ENCODE data around the gene STH. TPM values are rescaled to one million over a fixed set of nuclear protein-coding genes. Genes with fewer than 3 reads are reported as not detected.

STH gene
- total RNA-seq, 1 experiment from 2014 or later, result not detected

DNA sequence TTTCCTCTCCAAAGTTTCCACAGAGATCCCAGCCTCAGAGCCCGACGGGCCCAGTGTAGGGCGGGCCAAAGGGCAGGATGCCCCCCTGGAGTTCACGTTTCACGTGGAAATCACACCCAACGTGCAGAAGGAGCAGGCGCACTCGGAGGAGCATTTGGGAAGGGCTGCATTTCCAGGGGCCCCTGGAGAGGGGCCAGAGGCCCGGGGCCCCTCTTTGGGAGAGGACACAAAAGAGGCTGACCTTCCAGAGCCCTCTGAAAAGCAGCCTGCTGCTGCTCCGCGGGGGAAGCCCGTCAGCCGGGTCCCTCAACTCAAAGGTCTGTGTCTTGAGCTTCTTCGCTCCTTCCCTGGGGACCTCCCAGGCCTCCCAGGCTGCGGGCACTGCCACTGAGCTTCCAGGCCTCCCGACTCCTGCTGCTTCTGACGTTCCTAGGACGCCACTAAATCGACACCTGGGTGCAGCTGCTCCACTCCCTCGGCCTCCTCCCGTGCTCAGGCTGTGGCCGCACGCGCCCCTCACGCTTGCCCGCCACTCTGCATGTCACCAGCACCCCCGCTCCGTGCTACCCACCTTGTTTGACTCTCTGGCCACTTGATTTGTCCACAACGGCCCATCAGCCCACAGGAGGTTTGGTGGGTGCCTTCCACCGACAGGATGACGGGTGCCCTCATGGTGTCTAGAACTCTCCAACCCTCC lies 15.3 kb upstream of the STH start:
- ChIA-PET POLR2A (no interaction called here), CTCF (no interaction called here)
- H3K36me3 ChIP-seq (ENCODE audit: control insufficient read depth, insufficient read depth, low read length), result no peaks in the 10 kb centered on the region
- intact Hi-C loops (cut with micrococcal nuclease; ENCODE audit: unreplicated experiment) (no loop called here), in situ Hi-C loops (cut with HindIII; ENCODE audit: low pct_unique_long_range_greater_than_20kb, low sequenced_read_pairs) (no loop called here)
- DNase-seq (ENCODE audit: low read depth, low spot score), result no peak
- no peaks in the 10 kb centered on the region for H3K27me3 ChIP-seq (ENCODE audit: control insufficient read depth, insufficient read depth, low read length)
- H3K27ac ChIP-seq (ENCODE audit: low read length), result no peak overlapping the region
- no peak for ATAC-seq
- no peaks in the 10 kb centered on the region for H3K9me3 ChIP-seq (ENCODE audit: control insufficient read depth, insufficient read depth, low read depth, low read length)
- no peak for TF ChIP-seq SIN3A (IDR thresholded peaks at IDR 0.05; ENCODE audit: borderline replicate concordance, insufficient read depth, low read depth, low read length)
- TF ChIP-seq, protein P1, sequence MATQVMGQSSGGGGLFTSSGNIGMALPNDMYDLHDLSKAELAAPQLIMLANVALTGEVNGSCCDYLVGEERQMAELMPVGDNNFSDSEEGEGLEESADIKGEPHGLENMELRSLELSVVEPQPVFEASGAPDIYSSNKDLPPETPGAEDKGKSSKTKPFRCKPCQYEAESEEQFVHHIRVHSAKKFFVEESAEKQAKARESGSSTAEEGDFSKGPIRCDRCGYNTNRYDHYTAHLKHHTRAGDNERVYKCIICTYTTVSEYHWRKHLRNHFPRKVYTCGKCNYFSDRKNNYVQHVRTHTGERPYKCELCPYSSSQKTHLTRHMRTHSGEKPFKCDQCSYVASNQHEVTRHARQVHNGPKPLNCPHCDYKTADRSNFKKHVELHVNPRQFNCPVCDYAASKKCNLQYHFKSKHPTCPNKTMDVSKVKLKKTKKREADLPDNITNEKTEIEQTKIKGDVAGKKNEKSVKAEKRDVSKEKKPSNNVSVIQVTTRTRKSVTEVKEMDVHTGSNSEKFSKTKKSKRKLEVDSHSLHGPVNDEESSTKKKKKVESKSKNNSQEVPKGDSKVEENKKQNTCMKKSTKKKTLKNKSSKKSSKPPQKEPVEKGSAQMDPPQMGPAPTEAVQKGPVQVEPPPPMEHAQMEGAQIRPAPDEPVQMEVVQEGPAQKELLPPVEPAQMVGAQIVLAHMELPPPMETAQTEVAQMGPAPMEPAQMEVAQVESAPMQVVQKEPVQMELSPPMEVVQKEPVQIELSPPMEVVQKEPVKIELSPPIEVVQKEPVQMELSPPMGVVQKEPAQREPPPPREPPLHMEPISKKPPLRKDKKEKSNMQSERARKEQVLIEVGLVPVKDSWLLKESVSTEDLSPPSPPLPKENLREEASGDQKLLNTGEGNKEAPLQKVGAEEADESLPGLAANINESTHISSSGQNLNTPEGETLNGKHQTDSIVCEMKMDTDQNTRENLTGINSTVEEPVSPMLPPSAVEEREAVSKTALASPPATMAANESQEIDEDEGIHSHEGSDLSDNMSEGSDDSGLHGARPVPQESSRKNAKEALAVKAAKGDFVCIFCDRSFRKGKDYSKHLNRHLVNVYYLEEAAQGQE (IDR thresholded peaks at IDR 0.05; ENCODE audit: insufficient read depth in 1 of 2, low read depth in 2 of 2, low read length in 1 of 2), result no peak
- TF ChIP-seq TCF7L2 (IDR thresholded peaks at IDR 0.05; ENCODE audit: low read depth, low read length), result no peak
- no peak for TF ChIP-seq POLR2AphosphoS5 (IDR thresholded peaks at IDR 0.05; ENCODE audit: low read depth, low read length)
- TF ChIP-seq, protein P2, sequence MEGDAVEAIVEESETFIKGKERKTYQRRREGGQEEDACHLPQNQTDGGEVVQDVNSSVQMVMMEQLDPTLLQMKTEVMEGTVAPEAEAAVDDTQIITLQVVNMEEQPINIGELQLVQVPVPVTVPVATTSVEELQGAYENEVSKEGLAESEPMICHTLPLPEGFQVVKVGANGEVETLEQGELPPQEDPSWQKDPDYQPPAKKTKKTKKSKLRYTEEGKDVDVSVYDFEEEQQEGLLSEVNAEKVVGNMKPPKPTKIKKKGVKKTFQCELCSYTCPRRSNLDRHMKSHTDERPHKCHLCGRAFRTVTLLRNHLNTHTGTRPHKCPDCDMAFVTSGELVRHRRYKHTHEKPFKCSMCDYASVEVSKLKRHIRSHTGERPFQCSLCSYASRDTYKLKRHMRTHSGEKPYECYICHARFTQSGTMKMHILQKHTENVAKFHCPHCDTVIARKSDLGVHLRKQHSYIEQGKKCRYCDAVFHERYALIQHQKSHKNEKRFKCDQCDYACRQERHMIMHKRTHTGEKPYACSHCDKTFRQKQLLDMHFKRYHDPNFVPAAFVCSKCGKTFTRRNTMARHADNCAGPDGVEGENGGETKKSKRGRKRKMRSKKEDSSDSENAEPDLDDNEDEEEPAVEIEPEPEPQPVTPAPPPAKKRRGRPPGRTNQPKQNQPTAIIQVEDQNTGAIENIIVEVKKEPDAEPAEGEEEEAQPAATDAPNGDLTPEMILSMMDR (IDR thresholded peaks at IDR 0.05), result no peak
- H3K4me1 ChIP-seq (ENCODE audit: control insufficient read depth, insufficient read depth, low read length), result no peaks in the 10 kb centered on the region
- H3K4me3 ChIP-seq (ENCODE audit: low read depth in 2 of 2, low read length in 2 of 2), result no peak overlapping the region
- BruUV-seq (replicated peaks), result no TSS peak

DNA sequence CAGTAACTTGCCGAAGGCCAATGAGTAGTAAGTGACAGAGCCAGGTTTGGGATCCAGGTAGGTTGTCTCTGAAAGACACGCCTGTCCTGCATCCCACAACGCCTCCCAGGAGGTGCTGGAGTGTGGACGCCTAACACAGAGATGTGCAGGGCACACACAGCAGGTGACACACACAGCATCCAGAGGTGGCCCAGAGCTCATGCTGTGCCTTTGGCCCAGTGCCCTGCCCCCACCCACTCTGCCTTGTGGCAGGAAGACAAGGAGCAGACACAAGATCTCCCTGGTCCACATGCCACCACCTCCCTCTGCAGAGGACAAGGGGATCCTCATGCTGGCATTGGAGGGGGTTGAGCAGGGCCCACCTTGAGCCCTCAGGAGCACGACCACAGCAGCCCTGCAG lies 14.7 kb upstream of the STH start:
- H3K27me3 ChIP-seq (ENCODE audit: control insufficient read depth, insufficient read depth, low read length), result no peaks in the 10 kb centered on the region
- ATAC-seq, result no peak
- no TSS peak for BruUV-seq (replicated peaks)
- no peak overlapping the region for H3K4me3 ChIP-seq (ENCODE audit: low read depth in 2 of 2, low read length in 2 of 2)
- intact Hi-C loops (cut with micrococcal nuclease; ENCODE audit: unreplicated experiment) (no loop called here), in situ Hi-C loops (cut with HindIII; ENCODE audit: low pct_unique_long_range_greater_than_20kb, low sequenced_read_pairs) (no loop called here)
- CTCF ChIA-PET, result no interaction called here
- TF ChIP-seq, protein P1 (IDR thresholded peaks at IDR 0.05; ENCODE audit: insufficient read depth in 1 of 2, low read depth in 2 of 2, low read length in 1 of 2), result no peak
- no peak for TF ChIP-seq TCF7L2 (IDR thresholded peaks at IDR 0.05; ENCODE audit: low read depth, low read length)
- TF ChIP-seq, protein P2 (IDR thresholded peaks at IDR 0.05), result no peak
- no peak for TF ChIP-seq SIN3A (IDR thresholded peaks at IDR 0.05; ENCODE audit: borderline replicate concordance, insufficient read depth, low read depth, low read length)
- no peak for TF ChIP-seq POLR2AphosphoS5 (IDR thresholded peaks at IDR 0.05; ENCODE audit: low read depth, low read length)
- no peaks in the 10 kb centered on the region for H3K36me3 ChIP-seq (ENCODE audit: control insufficient read depth, insufficient read depth, low read length)
- no peaks in the 10 kb centered on the region for H3K9me3 ChIP-seq (ENCODE audit: control insufficient read depth, insufficient read depth, low read depth, low read length)
- no peak overlapping the region for H3K27ac ChIP-seq (ENCODE audit: low read length)
- POLR2A ChIA-PET, result no interaction called here
- no peaks in the 10 kb centered on the region for H3K4me1 ChIP-seq (ENCODE audit: control insufficient read depth, insufficient read depth, low read length)
- DNase-seq (ENCODE audit: low read depth, low spot score), result no peak
